GM19238 (cell line): ENCODE results near the gene TIGD6.

Source experiments
- DNase-seq: peaks from one replicate; pipeline ENCODE4 v3.0.0; 2011; ENCODE audit warnings: low spot score; ENCODE audit not compliant: insufficient read length

Gene TIGD6

DNA sequence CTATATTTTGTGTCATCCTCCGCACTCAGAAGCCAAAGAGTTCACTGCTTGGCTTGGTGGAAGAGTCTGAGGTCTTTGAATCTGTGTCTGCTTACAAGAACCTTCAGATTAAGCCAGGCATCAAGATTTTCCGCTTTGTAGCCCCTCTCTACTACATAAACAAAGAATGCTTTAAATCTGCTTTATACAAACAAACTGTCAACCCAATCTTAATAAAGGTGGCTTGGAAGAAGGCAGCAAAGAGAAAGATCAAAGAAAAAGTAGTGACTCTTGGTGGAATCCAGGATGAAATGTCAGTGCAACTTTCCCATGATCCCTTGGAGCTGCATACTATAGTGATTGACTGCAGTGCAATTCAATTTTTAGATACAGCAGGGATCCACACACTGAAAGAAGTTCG lies 19.2 kb downstream of the TIGD6 start:
- no peak for DNase-seq

DNA sequence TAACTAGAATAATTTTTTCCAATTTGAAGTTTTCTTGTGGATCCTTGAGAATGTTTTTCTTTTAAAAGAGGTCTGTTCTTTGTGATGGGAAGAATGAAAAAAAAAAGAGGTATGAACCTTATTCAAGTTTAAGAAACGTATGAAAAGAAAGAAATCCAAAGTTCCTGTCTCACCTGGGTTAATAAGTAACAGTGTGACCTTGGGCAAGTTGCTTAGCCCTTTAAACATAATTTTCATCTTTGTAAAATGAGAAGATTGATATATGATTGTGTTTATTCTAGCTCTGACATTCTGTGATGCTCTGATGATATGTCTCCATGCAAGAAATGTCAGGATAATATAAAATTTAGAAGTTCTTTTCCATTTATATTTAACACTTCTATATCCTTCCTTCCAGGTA lies 20.6 kb downstream of the TIGD6 start:
- DNase-seq = no peak

DNA sequence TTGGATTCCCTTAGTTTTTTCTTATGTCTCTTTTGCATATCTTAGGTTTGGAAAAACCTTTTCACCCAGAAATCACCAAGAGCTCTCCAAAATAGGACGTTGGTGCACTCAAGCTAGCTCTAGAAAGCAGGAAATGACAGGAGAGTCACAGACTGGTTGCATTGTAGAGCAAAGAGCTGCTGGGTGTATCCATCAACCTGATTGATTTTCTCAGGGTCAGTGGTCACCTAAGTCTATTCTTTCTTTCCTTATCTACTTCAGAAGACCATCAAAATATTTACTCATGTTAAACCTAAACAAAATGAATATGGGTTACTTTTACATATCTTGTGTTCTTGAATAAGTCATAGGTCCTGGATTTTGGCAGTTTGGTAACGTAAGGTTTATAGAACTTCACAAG lies 25.0 kb downstream of the TIGD6 start:
- DNase-seq = no peak

DNA sequence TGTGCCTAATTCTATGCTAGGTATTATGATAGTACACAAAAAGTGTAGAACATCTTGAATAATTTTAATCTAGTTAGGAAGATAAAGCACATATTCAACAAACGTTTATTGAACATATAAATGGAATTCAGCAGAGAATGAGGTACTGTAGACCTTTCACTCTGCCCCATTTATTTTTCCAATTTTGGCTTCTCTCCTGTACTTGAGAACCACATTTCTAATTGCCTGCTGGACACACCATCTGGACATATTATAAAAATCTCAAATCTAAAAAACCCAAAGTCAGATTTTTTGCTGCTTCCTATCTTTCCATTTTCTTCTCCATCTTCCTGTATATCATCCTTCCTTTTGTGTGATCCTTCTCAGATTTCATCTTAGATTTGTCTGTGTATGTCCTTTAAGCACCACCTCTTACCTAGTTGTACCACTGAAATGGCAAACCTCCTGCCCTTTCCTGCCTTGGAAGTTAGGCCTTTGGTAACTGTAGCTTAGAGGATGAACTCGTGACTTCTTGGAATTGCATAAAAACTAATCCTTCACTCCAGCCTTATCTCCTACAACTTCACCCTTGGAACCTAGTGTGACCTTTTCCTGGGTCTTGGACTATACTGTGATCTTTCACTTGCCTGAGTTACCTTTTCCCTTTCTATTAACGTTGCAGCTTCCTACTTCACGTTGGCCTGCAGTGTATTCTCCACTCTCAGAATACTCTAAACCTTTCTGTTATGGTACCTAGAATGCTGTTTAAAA lies 31.1 kb downstream of the TIGD6 start:
- DNase-seq = no peak

DNA sequence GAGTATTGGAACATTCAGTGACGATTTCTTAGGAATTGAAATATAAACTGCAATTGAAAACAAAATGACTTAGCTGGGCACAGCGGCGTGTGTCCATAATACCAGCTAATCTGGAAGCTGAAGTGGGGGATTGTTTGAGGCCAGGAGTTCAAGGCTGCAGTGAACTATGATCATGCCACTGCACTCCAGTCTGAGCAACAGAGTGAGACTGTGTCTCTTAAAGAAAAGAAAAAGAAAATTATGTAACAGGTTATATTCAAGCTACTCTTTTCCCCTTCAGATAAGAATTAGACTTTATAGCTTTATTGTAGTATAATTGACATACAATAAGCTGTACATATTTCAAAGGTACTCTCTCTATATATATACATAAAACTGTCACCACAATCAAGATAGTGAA lies 33.5 kb downstream of the TIGD6 start:
- DNase-seq = no peak

DNA sequence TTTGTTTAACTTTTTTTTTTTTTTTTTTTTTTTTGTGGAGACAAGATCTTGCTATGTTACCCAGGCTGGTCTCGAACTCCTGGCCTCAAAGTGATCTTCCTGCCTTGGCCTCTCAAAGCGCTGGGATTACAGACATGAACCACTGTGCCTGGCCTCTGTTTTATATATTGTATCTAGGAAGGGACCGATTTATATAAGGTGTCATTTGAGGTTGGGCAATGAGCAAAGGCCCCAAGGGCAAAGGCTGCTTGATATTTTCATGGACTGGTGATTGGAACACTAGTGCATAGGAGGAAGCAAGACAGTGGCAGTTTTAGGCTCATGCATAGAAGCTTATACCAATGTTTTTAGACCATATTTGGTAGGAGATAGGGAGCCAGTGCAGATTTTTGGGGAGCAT lies 36.7 kb downstream of the TIGD6 start:
- no peak for DNase-seq

DNA sequence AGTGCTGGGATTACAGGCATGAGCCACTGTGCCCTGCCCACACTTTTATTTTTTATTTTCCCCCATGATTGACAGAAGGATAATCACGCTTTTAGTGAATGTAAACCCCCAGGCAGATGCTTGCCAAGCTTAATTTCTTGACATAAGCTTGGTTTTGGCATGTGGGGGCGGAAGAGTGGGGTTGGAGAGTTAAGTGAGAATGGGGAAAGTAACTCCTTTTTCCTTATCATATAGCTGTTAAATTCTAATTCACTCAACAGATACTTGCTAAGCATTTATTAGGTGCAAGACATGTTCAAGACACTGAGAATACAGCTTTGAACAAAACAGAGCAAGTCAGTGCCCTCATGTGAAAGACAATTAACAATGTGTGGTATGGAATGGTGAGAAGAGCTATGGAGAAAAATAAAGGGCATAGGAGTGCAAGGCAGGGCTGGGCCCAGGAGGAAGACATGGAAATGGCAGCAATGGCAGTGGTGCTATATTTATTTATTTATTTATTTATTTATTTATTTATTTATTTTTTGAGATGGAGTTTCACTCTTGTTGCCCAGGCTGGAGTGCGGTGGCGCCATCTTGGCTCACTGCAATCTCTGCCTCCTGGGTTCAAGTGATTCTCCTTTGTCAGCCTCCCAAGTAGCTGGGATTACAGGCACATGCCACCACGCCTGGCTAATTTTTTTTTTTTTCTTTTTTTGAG lies 37.7 kb downstream of the TIGD6 start:
- DNase-seq = no peak

DNA sequence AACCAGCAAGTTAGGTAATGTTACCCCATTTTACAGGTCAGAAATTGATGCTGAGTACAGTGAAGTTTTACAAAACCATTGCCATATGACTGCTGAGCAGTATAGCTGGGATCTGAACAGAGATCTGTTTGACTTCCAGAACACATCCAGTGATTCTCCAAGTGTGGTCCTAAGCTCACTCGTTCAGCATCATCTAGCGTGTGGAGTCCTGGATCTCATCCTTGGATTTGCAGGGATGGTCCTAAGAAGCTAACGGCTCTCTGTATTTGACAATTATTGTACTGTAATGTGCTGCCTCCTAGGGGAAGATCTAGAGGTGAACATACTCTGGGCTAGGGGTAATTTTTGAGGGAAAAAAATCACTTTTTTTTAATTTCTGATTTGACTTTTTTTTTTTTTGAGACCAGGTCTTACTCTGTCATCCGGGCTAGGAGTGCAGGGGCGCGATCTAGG lies 38.5 kb downstream of the TIGD6 start:
- DNase-seq = no peak

DNA sequence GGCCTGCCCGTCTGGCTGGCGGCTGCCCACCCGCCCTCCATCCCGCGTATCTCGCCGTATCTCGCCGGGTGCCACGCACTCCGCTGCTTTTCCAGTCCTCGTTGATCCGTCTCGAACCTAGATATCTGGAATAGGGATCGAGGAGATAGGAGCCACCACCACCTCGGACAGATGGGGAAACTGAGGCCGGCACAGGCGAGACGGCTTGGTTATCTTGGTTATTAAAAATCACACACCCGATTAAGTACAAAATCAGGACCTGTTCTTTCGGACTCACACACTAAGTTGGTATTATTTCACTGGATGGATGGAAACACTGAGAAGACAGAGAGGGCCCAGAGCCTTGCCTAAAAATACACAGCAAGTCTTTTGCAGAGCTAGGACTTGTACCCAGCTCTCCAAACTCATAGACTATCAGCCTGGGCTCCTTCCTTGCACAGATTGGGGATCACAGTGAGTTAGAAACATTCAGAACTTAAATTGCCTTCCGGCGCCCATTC lies 39.2 kb downstream of the TIGD6 start:
- no peak for DNase-seq

DNA sequence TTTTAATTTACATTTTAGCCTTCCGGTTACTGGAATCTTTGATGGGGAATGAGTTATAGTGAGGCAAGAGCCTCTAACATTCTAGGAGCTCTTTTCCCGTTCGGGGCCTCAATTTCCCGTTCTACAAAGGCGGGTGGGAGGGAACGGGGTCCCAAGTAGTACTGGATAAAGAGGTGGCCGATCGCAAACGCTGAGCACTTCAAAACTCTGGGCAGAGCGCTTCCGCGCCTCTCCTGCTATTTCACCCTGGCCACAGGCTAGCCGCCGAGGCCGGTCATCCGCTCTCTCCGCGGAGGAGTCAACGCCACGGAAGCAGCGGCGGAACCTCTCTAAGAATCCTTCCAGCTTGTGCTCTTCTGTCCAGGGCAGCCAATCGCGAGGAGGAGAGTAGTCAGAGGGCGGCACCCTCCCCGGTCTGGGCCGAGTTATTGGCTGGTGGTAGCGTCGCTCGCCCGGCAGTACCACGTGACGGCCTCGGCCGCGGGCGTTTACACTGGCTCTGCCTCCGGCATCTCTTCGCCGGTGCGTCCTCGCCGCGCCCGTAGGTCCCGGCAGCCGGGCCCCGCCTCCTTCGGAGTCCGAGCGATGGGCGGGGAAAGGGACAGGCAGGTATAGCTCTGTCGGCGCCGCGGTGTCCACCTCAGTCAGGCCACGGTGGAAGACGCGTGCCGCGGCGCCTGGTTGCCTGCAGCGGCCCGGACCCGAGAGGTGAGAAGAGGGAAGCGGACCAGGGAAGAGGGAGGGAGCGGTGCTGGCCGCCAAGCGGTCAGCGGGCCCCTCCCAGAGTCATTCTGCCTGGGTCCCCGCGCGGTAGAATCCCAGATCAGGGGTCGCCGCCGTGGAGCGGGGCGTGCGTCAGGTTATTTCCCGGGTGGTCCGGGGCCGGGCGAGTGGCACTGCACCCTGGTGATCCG lies 39.9 kb downstream of the TIGD6 start, which contains the start of gene SLC26A2:
Gene SLC26A2 (plus strand): TSS at position 487 of the 914 bp plus-strand sequence. CDS start 16,895 bp downstream, outside the sequence.
- DNase-seq = peak; percentile 95

DNA sequence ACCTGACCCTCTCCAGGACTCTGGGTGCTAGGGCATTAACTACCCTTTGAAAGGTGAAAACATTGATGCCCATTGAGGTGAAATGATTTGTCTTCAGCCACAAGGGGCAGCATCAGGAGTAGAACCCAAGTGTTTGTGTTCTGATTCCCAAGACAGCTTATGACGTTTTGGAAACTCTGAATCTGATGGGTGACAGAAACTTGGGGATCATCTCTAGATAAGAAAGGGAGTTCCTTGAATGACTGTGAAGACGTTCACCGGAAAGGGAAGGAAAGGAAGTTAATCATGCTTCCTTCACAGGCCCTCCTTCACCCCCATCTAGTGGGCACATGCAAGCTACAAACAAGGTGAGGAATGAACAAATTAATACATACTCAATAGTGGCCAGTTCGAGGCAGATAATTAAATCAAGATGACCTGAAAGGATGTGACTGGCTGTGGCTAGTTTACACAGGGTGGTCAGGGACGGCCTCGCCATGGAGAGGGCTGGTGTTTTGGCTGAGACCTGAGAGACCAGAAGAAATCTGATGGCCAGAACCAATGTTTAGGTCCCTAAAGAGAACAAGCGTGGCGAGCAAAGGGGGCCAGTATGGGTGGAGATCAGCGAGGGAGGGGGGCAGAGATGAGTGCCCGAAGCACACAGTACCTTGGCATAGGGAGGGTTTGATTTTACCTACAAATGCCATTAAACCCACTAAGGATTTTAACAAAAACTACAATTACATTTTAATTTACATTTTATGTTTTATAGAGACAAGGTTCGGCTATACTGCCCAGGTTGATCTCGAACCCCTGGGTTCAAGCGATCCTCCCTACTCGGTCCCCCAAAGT lies 40.8 kb downstream of the TIGD6 start:
- DNase-seq = peak; percentile 29

DNA sequence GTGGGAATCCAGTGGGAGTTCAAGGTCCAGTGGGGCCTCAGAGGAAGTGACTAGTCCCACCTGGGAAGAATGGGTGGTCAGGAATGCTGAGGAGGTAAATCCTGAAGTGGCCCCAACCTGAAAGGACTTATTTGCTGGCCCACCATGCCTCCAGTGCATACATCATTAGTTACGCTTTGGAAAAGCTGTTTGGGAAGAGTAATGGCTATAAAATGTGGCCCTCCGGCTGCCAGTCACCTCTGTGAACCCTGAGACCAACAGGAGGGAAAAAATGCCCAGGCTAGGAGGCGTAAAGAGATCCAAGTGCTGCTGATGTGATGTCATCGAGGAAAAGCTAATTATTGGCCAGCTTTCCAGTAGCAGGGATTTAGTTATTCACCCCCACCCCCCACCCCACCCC lies 42.6 kb downstream of the TIGD6 start:
- DNase-seq = no peak

DNA sequence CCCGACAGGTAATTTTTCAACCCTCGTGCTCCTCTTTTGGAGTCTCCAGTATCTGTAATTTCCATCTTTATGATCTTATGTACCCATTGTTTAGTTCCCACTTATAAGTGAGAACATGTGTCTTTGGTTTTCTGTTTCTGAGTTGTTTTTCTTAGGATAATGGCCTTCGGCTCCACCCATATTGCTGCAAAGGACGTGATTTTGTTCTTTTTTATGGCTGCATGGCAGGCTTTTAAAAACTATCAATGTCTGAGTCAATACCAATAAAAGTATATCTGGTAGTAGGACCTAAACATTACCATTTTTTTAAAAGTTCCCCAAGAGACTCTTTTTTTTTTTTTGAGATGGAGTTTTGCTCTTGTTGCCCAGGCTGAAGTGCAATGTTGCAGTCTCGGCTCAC lies 43.8 kb downstream of the TIGD6 start:
- DNase-seq = no peak

DNA sequence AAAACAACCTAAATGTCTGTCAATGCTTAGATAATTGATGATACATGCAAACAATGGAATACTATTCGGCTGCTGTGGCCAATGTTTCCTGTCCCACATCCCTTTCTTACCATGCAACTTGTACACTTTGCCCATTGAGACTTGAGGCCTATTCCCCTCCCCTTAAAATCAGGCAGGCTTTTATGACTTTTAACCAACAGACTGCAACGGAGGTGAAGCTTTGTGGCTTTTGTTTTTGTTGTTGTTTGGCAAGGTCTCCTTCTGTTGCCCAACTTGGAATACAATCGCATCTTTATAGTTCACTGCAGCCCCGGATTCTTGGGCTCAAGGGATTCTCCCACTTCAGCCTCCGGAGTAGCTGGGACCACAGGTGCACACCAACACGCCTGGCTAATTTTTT lies 45.7 kb downstream of the TIGD6 start:
- no peak for DNase-seq

DNA sequence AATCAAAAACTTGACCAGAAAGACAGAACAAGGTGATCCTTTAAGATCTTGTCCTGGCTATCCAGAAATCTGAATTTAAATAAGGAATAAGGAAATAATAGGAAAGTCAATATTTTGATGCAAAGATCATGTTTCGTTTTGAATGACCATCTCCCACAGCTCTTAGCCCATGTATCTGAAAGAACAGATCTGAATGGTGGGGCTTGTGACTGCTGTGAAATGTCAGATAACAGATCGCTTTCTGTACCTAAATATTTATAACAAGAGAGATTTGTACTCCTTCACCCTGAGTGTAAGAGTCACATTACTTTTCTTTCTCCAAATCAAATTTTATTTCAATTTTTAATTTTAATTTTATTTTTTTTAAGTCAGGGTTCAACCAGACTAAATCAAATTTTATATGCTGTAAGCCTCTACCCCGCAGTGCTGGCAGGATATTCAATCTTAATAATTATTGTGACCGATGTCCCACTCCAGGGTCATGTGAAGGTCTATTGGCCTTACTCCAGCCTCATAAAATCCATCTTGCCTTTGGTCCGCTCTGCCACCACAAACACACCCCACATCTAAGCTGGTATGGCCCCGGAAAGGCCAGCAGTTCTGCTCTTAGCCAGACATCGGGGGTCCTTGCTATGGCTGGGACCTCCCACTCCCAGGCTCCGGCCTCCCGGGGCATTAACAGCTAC lies 46.9 kb downstream of the TIGD6 start:
- no peak for DNase-seq

DNA sequence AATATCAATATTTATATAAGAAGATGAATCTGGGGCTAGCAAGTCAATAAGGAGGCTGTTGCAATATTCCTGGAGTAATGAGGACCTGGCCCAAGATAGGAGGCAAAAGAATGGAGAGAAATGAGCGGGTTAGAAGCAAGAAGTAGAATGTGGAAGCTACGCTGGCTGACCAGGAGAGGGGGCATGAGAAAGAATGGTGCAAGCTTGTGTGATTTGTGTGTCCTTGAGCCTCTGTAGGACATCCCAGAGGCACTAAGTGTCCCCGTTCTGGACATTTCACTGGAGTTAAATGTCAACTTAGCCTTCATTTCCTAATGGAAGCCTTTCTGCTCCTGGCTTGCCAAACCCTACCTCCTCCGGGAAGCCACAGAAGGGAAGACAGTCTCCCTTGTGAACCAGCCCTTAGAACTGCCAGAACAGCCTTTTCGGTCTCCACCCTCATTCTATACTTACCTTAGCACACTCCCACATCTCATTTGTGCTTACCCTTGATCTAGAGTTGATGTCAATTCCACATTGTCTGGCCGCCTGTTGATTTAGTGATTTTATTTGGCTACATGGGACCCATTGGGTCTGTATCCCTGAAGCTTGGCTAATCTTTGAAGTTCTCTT lies 49.2 kb downstream of the TIGD6 start:
- no peak for DNase-seq

DNA sequence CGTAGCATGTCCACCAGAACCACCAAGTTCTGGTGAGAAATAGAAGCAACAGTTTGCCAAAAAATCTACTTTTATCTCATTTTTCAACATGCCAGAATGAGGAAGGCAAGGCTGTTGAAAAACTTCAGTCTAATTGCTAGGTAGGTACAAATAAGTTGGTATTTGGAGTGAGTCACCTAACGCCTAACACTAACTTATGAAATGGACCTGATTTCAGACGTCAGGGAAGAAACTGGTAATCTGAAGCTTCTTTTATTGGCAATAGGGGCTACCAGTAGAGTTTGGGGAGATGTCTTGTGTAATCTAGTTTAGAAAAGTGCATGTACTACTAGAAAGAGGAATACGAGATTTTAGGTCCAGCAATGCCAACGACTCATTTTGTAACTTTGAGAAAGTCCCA lies 51.5 kb downstream of the TIGD6 start:
- no peak for DNase-seq

DNA sequence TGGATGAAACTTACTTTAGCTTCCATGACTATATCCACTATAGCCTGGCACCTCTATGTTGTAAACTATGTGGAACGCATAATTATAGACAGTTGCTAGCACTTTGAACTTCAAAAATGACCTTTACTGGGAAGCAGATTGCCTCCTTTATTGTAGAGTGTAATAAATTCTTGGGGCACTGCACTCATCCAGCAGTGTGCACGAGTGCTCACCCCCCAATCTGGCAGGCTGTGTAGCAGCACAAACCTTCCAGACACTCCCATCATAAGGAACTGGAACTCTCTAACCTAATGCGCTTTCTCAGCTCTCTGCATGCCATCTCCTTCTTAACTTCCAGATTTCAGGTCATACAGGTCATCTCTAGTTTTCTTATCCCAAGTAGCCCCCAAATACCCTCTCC lies 54.3 kb downstream of the TIGD6 start:
- DNase-seq = no peak

DNA sequence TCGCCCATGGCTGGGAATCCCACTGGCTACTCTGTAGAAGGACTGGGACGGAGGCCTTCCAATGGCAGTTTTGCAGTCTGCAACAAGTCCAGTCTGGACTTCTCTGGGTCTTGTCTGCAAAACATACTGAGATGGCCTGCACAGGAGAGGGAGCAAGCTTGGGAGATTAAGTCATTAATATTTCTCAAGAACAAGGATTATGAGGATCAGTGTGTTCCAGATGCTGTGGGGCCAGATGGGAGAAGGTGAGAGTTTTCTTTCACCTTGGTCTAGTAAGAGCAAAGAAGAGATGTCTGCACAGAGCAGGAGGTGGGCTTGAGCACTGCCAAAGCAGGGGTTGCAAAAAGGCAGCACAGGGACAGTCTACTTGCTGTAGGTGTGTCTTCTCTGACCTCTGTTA lies 55.8 kb downstream of the TIGD6 start, which contains the start of gene PDE6A:
Gene PDE6A (minus strand): TSS at position 128 of the 400 bp plus-strand sequence. CDS start 120 bp downstream, at position 8.
- DNase-seq = no peak
